Aorta (tissue), 5 donors: ENCODE data around the gene MBP. TPM values are rescaled to one million over a fixed set of nuclear protein-coding genes. Genes with fewer than 3 reads are reported as not detected.
"Not testable (repeated sequence)": the region's sequence is repeated elsewhere in the genome, so short reads cannot be mapped to it uniquely, and the experiment has no call there.

Experiments used
- ATAC-seq: fragments of 200-7000 bp; cut with Tn5 transposase; one replicate; pipeline ENCODE4 v1.9.1; 2022; ENCODE audit warnings: moderate library complexity; ENCODE audit not compliant: low FRiP score
- DNase-seq, 2 donors: peaks; one replicate each; pipeline ENCODE4 v3.0.0-alpha.2; 2020
- H3K27ac ChIP-seq, 2 donors: one replicate each; pipeline ENCODE4 v1.5.1; 2013; ENCODE audit warnings: low read length in 2 of 2, mild to moderate bottlenecking in 2 of 2, moderate library complexity in 2 of 2, control low read depth in 1 of 2, inconsistent platforms in 1 of 2, low read depth in 1 of 2
- H3K27me3 ChIP-seq, 2 donors: one replicate each; pipeline ENCODE4 v1.6.1; 2013; ENCODE audit warnings: control low read depth in 1 of 2, low read length in 1 of 2, mild to moderate bottlenecking in 1 of 2, moderate library complexity in 1 of 2; ENCODE audit not compliant: insufficient read depth in 2 of 2, control insufficient read depth in 1 of 2
- H3K36me3 ChIP-seq, 2 donors: one replicate each; pipeline ENCODE4 v1.6.1; 2013; ENCODE audit warnings: control low read depth in 1 of 2, low read length in 1 of 2, mild to moderate bottlenecking in 1 of 2; ENCODE audit not compliant: insufficient read depth in 2 of 2, control insufficient read depth in 1 of 2
- H3K4me1 ChIP-seq, 2 donors: one replicate each; pipeline ENCODE4 v1.6.1; 2013; ENCODE audit warnings: low read length in 2 of 2, control low read depth in 1 of 2, mild to moderate bottlenecking in 1 of 2, moderate library complexity in 1 of 2; ENCODE audit not compliant: insufficient read depth in 2 of 2, control insufficient read depth in 1 of 2
- H3K4me3 ChIP-seq, 2 donors: one replicate each; pipeline ENCODE4 v1.5.1; 2013; ENCODE audit warnings: low read length in 2 of 2, control low read depth in 1 of 2, mild to moderate bottlenecking in 1 of 2
- H3K9me3 ChIP-seq: one replicate; pipeline ENCODE4 v1.6.1; 2013; ENCODE audit warnings: mild to moderate bottlenecking, low read length; ENCODE audit not compliant: control insufficient read depth
- WGBS, 2 donors: extraction: QIAGEN DNeasy Blood & Tissue Kit; methylation state at CpG; one replicate each; pipeline ENCODE4 v1.1.7; 2013; 5-methylcytosine and 5-hydroxymethylcytosine counted together
- intact Hi-C, 2 donors: fragments of 100-400 bp; cut with DNase I; formaldehyde crosslinking; loops; one replicate each; pipeline versions ENCODE4 v1.14.2 to v1.15.0; 2022
- polyA plus RNA-seq, 2 donors: library from polyadenylated mRNA; stranded (reverse); fragments of 200-250 nt; gene quantifications; one replicate each; pipeline ENCODE4 v1.2.3, GENCODE V29; 2013
- total RNA-seq, 2 donors: library from RNA; stranded (reverse); fragmentation: NEBNext Ultra II Directional; extraction: Animal tissue kit (Norgen Biotek cat#: 25700); gene quantifications; one replicate each; pipeline ENCODE4 v1.2.1, GENCODE V29; 2021
- donor health status: healthy with polysubstance abuse.
- donor health status: Bipolar disorder and iron deficiency.
- donor health status: DM: no; HTN: no; CAD: no.
- donor health status: DM: no; HTN: no; CAD: no.
- donor health status: DM: yes; HTN: yes; CAD: no.

Gene MBP
- total and polyA plus RNA-seq, 4 donors: 9.1 to 62.7 (median 26.6) TPM

DNA sequence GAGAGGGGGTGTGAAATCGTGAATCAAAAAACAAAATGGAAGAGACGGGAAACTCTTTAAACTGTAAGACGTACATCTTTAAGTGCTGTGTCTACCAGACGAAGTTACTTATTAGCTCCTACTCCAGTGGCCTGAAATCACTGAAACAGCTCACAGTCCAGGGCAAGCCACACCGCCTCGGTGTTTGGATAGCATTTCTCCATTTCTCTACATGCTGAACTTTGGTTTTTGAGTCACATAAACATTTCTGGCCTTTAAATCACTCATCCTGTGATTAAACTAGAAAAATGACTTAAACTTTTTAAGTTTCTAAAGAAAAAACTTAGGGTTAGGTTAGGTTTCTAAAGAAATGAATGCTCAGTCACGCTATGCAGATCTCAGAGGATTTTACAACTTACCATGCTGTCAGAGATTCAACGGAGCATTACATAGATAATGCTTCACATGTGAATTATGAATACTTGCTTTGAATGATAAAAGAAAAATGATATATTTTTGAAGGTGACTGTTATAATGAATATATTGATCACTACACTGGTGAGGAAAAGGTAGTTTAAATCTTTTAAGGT lies 138.4 kb downstream of the MBP start:
- ATAC-seq (no peak), DNase-seq (no peak)
- Histone ChIP-seq H3K9me3 (no peaks in the 10 kb centered on the region), H3K4me3 (no peak overlapping the region), H3K27ac (no peak overlapping the region), H3K36me3 (no peaks in the 10 kb centered on the region), H3K4me1 (no peaks in the 10 kb centered on the region), H3K27me3 (no peaks in the 10 kb centered on the region)
- 63 to 66% methylated on average over 8 of the region's 8 CpGs for WGBS, 2 donors
- intact Hi-C loops: no loop called here

DNA sequence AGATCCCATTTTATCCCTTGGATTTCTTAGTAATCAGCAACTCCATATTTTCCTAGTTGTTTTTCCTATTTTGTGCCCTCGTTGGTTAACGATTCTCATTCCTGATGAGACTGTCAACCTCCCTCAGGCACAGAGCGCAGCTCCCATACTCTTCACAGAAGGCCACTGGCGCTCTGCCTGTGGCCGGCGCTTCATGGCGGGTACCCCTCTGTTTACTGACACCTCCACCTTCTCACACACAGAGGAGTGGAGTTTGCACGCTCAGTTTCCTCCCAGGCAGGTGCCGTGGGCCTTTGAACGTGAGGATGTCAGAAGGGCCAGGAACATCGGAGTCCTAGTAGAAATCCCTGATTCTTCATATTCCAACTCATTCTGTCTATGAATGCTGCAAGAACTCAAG lies 139.0 kb downstream of the MBP start:
- intact Hi-C loops: no loop called here
- Histone ChIP-seq H3K9me3 (no peaks in the 10 kb centered on the region), H3K27me3 (no peaks in the 10 kb centered on the region), H3K36me3 (no peaks in the 10 kb centered on the region), H3K4me1 (no peaks in the 10 kb centered on the region), H3K4me3 (no peak overlapping the region), H3K27ac (no peak overlapping the region)
- ATAC-seq (no peak), DNase-seq (no peak)
- 93 to 95% methylated on average over 11 of the region's 11 CpGs for WGBS, 2 donors

DNA sequence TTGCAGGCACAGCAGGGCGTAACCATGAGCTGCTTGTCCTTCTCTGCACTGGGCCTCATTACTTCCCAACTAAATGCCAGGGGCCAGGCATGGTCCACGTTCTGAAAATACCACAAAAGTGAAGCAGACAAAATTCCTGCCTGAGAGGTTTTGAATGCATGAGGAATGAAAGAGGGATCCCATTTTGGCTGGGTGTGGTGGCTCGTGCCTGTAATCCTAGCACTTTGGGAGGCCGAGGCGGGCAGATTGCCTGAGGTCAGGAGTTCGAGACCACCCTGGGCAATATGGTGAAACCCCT lies 139.5 kb downstream of the MBP start:
- no peaks in the 10 kb centered on the region for H3K9me3 ChIP-seq
- H3K4me3 ChIP-seq: no peak overlapping the region
- 88 to 89% methylated on average over 6 of the region's 6 CpGs for WGBS, 2 donors
- ATAC-seq: no peak
- no peaks in the 10 kb centered on the region for H3K4me1 ChIP-seq
- intact Hi-C loops: no loop called here
- H3K27ac ChIP-seq: no peak overlapping the region
- DNase-seq: no peak
- H3K27me3 ChIP-seq: no peaks in the 10 kb centered on the region
- H3K36me3 ChIP-seq: no peaks in the 10 kb centered on the region

DNA sequence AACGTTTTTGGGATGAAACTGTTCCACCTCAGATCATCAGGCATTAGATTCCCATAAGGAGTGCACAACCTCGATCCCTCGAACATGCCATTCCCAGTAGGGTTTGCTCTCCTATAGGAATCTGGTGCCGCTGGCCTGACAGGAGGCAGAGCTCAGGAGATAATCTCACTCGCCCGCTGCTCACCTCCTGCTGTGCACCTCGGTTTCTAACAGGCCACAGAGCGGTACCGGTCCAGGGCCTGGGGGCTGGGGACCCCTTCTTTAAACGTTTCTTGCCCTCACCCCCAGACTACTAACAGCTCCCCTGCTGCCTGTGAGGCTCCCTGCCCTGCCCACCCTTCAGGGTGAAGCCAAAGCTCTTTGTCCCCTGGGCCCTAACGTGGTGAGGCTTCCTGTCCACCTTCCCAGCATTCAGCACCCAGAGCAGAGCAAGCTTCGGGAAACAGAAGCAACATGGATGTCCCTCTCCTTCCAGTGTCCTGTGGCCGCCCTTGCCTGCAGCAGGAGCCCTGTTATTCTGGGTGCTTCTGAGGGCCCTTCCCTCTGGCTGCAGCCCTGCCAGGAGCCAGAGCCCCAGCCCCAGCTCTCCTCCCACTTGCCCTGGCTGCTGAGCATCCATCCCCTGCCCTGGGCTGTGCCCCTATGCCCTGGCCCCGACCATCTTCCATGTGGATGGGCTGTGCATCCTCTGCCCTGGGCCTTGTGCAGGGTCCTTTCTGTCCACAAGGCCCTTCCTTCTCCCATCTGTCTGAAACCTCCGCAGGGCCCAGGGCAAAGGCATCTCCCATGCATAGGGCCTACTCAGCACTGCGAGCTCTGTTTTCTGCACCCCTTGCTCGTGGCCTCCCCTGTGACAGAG lies 140.1 kb downstream of the MBP start:
- no peaks in the 10 kb centered on the region for H3K36me3 ChIP-seq
- H3K27ac ChIP-seq: no peak overlapping the region
- H3K4me1 ChIP-seq: no peaks in the 10 kb centered on the region
- WGBS, 2 donors: 81 to 83% methylated on average over 17 of the region's 17 CpGs
- no peaks in the 10 kb centered on the region for H3K9me3 ChIP-seq
- H3K27me3 ChIP-seq: no peaks in the 10 kb centered on the region
- DNase-seq: no peak
- intact Hi-C loops: no loop called here
- no peak overlapping the region for H3K4me3 ChIP-seq
- no peak for ATAC-seq

DNA sequence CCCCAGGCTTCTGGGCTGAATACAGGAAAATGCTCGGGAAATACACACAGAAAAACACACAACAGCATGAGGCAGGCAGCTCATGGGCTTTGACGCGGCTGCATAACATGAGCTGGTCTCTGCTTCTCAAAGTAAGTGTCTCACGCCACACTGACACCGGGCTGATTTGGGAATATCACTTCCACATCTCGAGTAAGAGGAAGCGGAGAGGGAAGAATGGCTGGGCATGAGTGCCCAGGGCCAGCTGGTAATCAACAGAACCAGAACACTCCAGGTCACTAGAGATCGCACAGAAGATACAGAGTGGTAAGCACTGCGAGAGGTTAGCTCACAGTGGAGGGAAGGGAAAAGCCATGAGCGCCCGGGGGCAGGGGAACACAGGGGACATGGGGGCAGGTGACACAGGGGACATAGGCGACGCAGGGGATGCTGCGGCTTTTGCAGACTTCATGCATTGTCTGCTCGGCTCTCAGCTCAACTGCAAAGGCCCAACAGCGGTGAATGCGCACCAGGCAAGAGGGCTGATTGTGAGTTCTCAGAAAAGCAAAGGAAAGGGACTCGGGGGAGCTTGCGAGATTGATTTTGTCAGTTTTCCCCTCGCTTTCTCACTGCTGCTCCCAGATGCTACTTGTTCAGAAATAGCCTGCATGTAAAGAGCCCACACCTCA lies 141.4 kb downstream of the MBP start:
- DNase-seq: no peak
- H3K4me3 ChIP-seq: no peak overlapping the region
- no peak for ATAC-seq
- no peak overlapping the region for H3K27ac ChIP-seq
- 87 to 88% methylated on average over 20 of the region's 20 CpGs for WGBS, 2 donors
- no peaks in the 10 kb centered on the region for H3K27me3 ChIP-seq
- no peaks in the 10 kb centered on the region for H3K36me3 ChIP-seq
- intact Hi-C loops: no loop called here
- no peaks in the 10 kb centered on the region for H3K9me3 ChIP-seq
- H3K4me1 ChIP-seq: no peaks in the 10 kb centered on the region

DNA sequence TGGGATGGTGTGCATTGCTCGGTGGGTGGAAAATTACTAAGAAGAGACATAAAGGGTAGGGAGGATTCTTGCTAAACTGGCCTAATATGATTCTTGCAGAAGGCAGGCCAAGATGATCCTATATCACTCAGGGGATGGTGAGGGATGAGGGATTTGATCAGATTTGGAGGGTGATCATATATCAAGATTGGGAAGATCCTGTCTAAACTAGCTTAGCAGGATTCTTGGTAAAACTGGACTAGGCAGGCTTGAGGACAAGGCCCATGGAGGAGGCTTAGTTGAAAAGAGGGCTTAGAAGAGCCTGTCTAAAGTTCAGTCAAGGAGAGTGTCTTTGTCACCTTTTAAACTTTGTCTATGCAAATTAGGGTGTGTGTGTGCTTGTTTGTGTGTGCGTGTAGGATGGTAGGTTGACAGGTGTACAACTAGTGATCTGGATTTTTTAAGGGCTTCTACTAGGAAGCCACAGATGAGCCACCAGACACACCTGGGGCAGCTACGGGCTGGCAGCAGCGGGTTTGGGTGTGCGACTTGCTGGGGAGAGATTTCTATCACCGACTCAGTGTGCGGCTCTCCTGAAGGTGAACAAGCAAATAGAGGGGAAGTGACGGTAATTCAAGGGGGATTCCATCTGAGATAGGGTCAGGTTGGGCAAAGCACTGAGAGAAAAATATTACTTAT lies 142.1 kb downstream of the MBP start:
- 87 to 88% methylated on average over 8 of the region's 8 CpGs for WGBS, 2 donors
- H3K27ac ChIP-seq: not testable (repeated sequence)

DNA sequence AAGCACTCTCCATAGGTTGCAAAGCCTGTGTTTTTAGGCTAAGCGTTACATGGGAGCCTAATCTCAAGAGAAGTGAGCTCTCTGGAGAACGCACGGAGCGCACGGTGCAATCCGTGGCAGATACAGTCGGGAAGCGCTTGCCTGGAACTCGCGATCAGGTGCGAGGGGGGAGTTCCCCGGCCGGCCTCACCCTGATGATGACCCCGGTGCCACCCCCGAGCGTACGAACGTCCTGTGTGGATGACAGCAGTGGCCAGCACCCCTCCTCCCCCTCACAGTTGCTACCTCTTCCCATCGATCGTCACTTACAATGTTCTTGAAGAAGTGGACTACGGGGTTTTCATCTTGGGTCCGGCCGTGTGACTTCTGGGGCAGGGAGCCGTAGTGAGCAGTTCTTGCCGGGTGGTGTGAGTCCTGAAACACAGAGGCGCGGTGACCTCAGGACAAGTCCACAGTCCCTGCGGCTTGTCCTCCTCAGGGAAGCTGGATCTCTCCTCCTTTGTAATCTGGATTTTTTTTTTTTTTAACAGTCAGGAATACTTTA lies 142.9 kb downstream of the MBP start:
- no peak overlapping the region for H3K4me3 ChIP-seq
- no peak for ATAC-seq
- no peaks in the 10 kb centered on the region for H3K9me3 ChIP-seq
- H3K27ac ChIP-seq: no peak overlapping the region
- H3K27me3 ChIP-seq: no peaks in the 10 kb centered on the region
- H3K4me1 ChIP-seq: no peaks in the 10 kb centered on the region
- DNase-seq: no peak
- H3K36me3 ChIP-seq: no peaks in the 10 kb centered on the region
- 91 to 94% methylated on average over 28 of the region's 28 CpGs for WGBS, 2 donors
- intact Hi-C loops: no loop called here

More for the DNA sequence above, 142.1 kb downstream of the MBP start:
- DNase-seq, H3K36me3 ChIP-seq, H3K27me3 ChIP-seq, H3K4me1 ChIP-seq, intact Hi-C loops, H3K4me3 ChIP-seq, H3K9me3 ChIP-seq, ATAC-seq: not testable (repeated sequence)

DNA sequence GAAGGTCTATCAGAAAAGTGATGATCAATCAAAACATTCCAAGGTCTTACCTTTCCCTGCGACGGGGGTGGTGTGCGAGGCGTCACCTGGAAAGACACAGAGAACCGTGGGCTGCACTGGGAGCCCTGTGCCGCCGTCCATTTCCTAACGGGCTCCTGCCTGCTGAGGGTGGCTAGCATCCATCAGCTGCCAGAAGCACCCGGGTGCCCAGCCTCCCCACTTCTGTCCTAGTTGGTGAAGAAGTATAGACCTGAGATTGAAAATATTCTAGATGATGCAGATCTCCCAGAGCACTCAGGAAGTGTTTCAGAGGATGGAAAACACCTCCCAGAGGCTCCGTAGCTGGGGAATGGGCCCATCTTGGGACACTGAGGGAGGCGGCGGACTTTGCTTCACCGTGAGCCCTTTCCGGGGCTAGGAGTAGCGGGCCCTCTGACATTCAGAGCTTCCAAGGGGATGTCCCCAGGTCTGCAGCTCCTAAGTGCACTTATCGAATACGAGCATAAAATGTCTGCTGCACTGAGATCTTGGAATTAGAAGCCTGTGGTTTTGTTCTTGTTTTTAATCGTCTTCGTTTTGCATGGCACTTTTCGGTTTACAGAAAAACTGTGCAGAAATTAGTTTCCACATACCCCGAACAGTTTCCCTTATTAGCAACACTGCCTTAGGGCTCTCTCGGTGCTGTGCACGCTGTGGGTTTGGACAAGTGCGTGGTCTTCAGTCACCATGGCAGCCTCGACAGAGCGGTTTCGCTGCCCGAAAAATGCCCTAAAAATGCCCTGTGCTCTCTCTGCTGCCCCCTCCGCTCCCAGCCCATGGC lies 143.5 kb downstream of the MBP start:
- Histone ChIP-seq H3K36me3 (no peaks in the 10 kb centered on the region), H3K9me3 (no peaks in the 10 kb centered on the region), H3K4me3 (no peak overlapping the region), H3K4me1 (no peaks in the 10 kb centered on the region), H3K27ac (no peak overlapping the region), H3K27me3 (no peaks in the 10 kb centered on the region)
- intact Hi-C loops: no loop called here
- ATAC-seq: no peak
- 93 to 95% methylated on average over 29 of the region's 29 CpGs for WGBS, 2 donors
- DNase-seq: no peak
